GM10248 (cell line): Measurements from ENCODE around the gene TSC22D1.

Experiments used
- CTCF ChIA-PET: fragments of 300-600 bp; sonication (Branson Sonifier 250); formaldehyde crosslinking; extraction: SDS; loops from one replicate; lab custom pipeline; 2021; ENCODE audit warnings: antibody characterized with exemption; lab: Yijun Ruan, JAX
- POLR2A ChIA-PET: fragments of 350-650 bp; sonication (Branson Sonifier 250); formaldehyde crosslinking; extraction: SDS; loops from one replicate; lab custom pipeline; 2020; ENCODE audit warnings: antibody characterized with exemption; lab: Yijun Ruan, JAX
- DNase-seq: peaks from one replicate; pipeline ENCODE4 v3.0.0; 2012; ENCODE audit errors: extremely low spot score
- CTCF ChIP-seq: IDR thresholded peaks from 2 replicates; pipeline ENCODE4 v1.5.1; 2012; ENCODE audit warnings: mild to moderate bottlenecking, low read depth; ENCODE audit errors: extremely low read depth, missing control alignments, control extremely low read depth

The TSC22D1 gene

GRCh38 chr13:44557986-44558385, 18.1 kb downstream of the TSC22D1 start:
- POLR2A ChIA-PET, result no interaction called here
- no peak for DNase-seq
- TF ChIP-seq CTCF, result no peak
- CTCF ChIA-PET, result interaction anchor here (0.8 to 1.0 kb wide), 2 partner anchors 17 to 51 kb away, joined by 3 to 4 read pairs; no protein-coding TSS in a partner anchor

- POLR2A ChIA-PET, result no interaction called here
- no peak for DNase-seq
- CTCF ChIA-PET, result interaction anchor here (0.7 to 1.1 kb wide), 2 partner anchors 15 to 21 kb away, joined by 3 read pairs; partner anchors contain the start of gene TSC22D1
- no peak for TF ChIP-seq CTCF
Observed at GRCh38 chr13:44555207-44555606, 20.9 kb downstream of the TSC22D1 start.

GRCh38 chr13:44549476-44549875, 26.7 kb downstream of the TSC22D1 start:
- TF ChIP-seq CTCF, result no peak
- ChIA-PET CTCF (interaction anchor here (1.2 to 2.0 kb wide), 2 partner anchors 26 kb away, joined by 3 to 6 read pairs; no protein-coding TSS in a partner anchor), POLR2A (no interaction called here)
- DNase-seq, result no peak

- no peak for TF ChIP-seq CTCF
- DNase-seq, result no peak
- ChIA-PET POLR2A (no interaction called here), CTCF (no interaction called here)
Observed at GRCh38 chr13:44546164-44546563, 30.0 kb downstream of the TSC22D1 start.

GRCh38 chr13:44543369-44543768, 32.8 kb downstream of the TSC22D1 start:
- CTCF ChIA-PET, result no interaction called here
- TF ChIP-seq CTCF, result no peak
- no peak for DNase-seq
- POLR2A ChIA-PET, result no interaction called here

GRCh38 chr13:44542361-44542760, 33.8 kb downstream of the TSC22D1 start:
- ChIA-PET POLR2A (no interaction called here), CTCF (interaction anchor here (1.1 to 1.4 kb wide), 3 partner anchors 9 to 35 kb away, joined by 3 to 5 read pairs (median 4); no protein-coding TSS in a partner anchor)
- no peak for DNase-seq
- TF ChIP-seq CTCF, result no peak
